ACHN (cell line): ENCODE data around the gene CD44.

Experiments used
- DNase-seq: peaks from one replicate; pipeline ENCODE4 v3.0.0-alpha.2; 2015
- in situ Hi-C: cut with HindIII; loops from 2 replicates; pipeline ENCODE4 v1.10.0; 2017; ENCODE audit warnings: low sequenced_read_pairs, low pct_ligation_motif_present, low pct_unique_long_range_greater_than_20kb

Gene CD44

GRCh38 chr11:35134403-35135148 lies 4.4 kb upstream of the CD44 start:
- in situ Hi-C loops, result no loop called here
- DNase-seq, result no peak

- no peak for DNase-seq
- in situ Hi-C loops, result no loop called here
Measured at GRCh38 chr11:35135222-35135621, 3.7 kb upstream of the CD44 start.

GRCh38 chr11:35136311-35136710 lies 2.7 kb upstream of the CD44 start:
- DNase-seq, result no peak
- in situ Hi-C loops, result no loop called here

GRCh38 chr11:35138058-35138457 lies 913 bp upstream of the CD44 start:
- in situ Hi-C loops, result no loop called here
- no peak for DNase-seq

GRCh38 chr11:35138606-35138942 lies 397 bp upstream of the CD44 start:
- in situ Hi-C loops, result no loop called here
- peak; percentile 68 for DNase-seq

- in situ Hi-C loops, result no loop called here
Measured at GRCh38 chr11:35139722-35140282, 831 bp downstream of the CD44 start.

GRCh38 chr11:35141071-35141470 lies 2.1 kb downstream of the CD44 start:
- in situ Hi-C loops, result no loop called here

More at GRCh38 chr11:35139722-35140282, 831 bp downstream of the CD44 start:
- no peak for DNase-seq

GRCh38 chr11:35141571-35141971 lies 2.6 kb downstream of the CD44 start:
- no peak for DNase-seq
- in situ Hi-C loops, result no loop called here

More at GRCh38 chr11:35141071-35141470, 2.1 kb downstream of the CD44 start:
- DNase-seq, result no peak

GRCh38 chr11:35142481-35143075 lies 3.6 kb downstream of the CD44 start:
- peak; percentile 48 for DNase-seq

GRCh38 chr11:35143297-35144135 lies 4.5 kb downstream of the CD44 start:
- DNase-seq, result peak; percentile 0
- in situ Hi-C loops, result no loop called here

More at GRCh38 chr11:35142481-35143075, 3.6 kb downstream of the CD44 start:
- in situ Hi-C loops, result no loop called here

GRCh38 chr11:35144136-35144741 lies 5.3 kb downstream of the CD44 start:
- in situ Hi-C loops, result no loop called here
- DNase-seq, result peak; percentile 68

- DNase-seq, result no peak
- in situ Hi-C loops, result no loop called here
Measured at GRCh38 chr11:35144806-35145205, 5.8 kb downstream of the CD44 start.

- peak; percentile 9 for DNase-seq
- in situ Hi-C loops, result no loop called here
Measured at GRCh38 chr11:35145271-35145670, 6.3 kb downstream of the CD44 start.

GRCh38 chr11:35146074-35146521 lies 7.1 kb downstream of the CD44 start:
- no peak for DNase-seq
- in situ Hi-C loops, result no loop called here

- in situ Hi-C loops, result no loop called here
- no peak for DNase-seq
Measured at GRCh38 chr11:35146711-35147110, 7.7 kb downstream of the CD44 start.

- no peak for DNase-seq
- in situ Hi-C loops, result no loop called here
Measured at GRCh38 chr11:35147235-35147634, 8.3 kb downstream of the CD44 start.

GRCh38 chr11:35148163-35148837 lies 9.3 kb downstream of the CD44 start:
- in situ Hi-C loops, result no loop called here
- DNase-seq, result no peak

GRCh38 chr11:35150454-35150853 lies 11.5 kb downstream of the CD44 start:
- in situ Hi-C loops, result no loop called here
- DNase-seq, result no peak
